HCT116 (cell line): ENCODE data around the gene IBA57.

ENCODE experiments used
- ATF3 ChIP-seq: IDR thresholded peaks from 2 replicates; pipeline ENCODE4 v1.6.1; 2012
- CEBPB ChIP-seq: IDR thresholded peaks from 2 replicates; pipeline ENCODE4 v1.6.1; 2012; ENCODE audit warnings: low read depth
- CTCF ChIP-seq, 3 experiments: fragments of 200-600 bp in 1 of 3; sonication (generic) in 1 of 3; IDR thresholded peaks in 2 of 3; conservative IDR thresholded peaks in 1 of 3; 2 replicates each; pipeline ENCODE4 v1.5.1; 2012 to 2017; ENCODE audit warnings: low read depth in 2 of 3, low read length in 2 of 3, antibody characterized with exemption in 1 of 3, borderline replicate concordance in 1 of 3, control low read depth in 1 of 3, mild to moderate bottlenecking in 1 of 3, mixed read lengths in 1 of 3, mixed run types in 1 of 3, moderate library complexity in 1 of 3; ENCODE audit not compliant: insufficient read depth in 1 of 3
- ELF1 ChIP-seq: IDR thresholded peaks from 2 replicates; pipeline ENCODE4 v1.6.1; 2012; ENCODE audit warnings: low read depth, borderline replicate concordance
- EZH2phosphoT487 ChIP-seq: fragments of 200-600 bp; IDR thresholded peaks from 2 replicates; pipeline ENCODE4 v1.6.1; 2018; ENCODE audit warnings: antibody characterized with exemption, borderline replicate concordance
- MAX ChIP-seq: IDR thresholded peaks from 2 replicates; pipeline ENCODE4 v1.6.1; 2012
- POLR2A ChIP-seq: IDR thresholded peaks from 2 replicates; pipeline ENCODE4 v1.7.0; 2011; ENCODE audit warnings: borderline replicate concordance; ENCODE audit not compliant: insufficient read depth, insufficient read length; ENCODE audit errors: extremely low read depth
- POLR2AphosphoS5 ChIP-seq: IDR thresholded peaks from 2 replicates; pipeline ENCODE4 v1.6.1; 2011; ENCODE audit warnings: mild to moderate bottlenecking, low read depth, low read length, moderate library complexity
- REST ChIP-seq: IDR thresholded peaks from 2 replicates; pipeline ENCODE4 v1.6.1; 2012; ENCODE audit warnings: low read depth
- SRF ChIP-seq: IDR thresholded peaks from 2 replicates; pipeline ENCODE4 v1.6.1; 2012; ENCODE audit warnings: low read depth
- ZFX ChIP-seq: fragments of 450-650 bp; IDR thresholded peaks from 2 replicates; pipeline ENCODE4 v1.6.1; 2017
- ZNF274 ChIP-seq: fragments of 200-500 bp; sonication (Bioruptor generic); IDR thresholded peaks from 2 replicates; pipeline ENCODE4 v1.6.1; 2014; ENCODE audit warnings: mild to moderate bottlenecking, low read depth, low read length, inconsistent platforms

- TF ChIP-seq REST (no peak), ATF3 (no peak), CTCF (IDR thresholded peaks at IDR 0.05 in 2 of 3, conservative IDR thresholded peaks at IDR 0.05 in 1 of 3; ENCODE audit: borderline replicate concordance in 1 of 3, insufficient read depth in 1 of 3, low read depth in 2 of 3, low read length in 2 of 3) (no peak), SRF (no peak), CEBPB (no peak), POLR2A (no peak), ZNF274 (no peak), EZH2phosphoT487 (no peak), MAX (no peak), ELF1 (no peak), ZFX (no peak), POLR2AphosphoS5 (no peak)
Measured at GRCh38 chr1:228175316-228176023, 9.9 kb downstream of the IBA57 start.
